GM18526 (cell line): ENCODE measurements around the gene C2CD2.

Experiments used
- POLR2A ChIP-seq: IDR thresholded peaks from 3 replicates; pipeline ENCODE4 v1.6.1; 2011; ENCODE audit not compliant: insufficient read length; ENCODE audit errors: extremely low read depth

The C2CD2 gene

GRCh38 chr21:41918561-41919358 lies 35.1 kb downstream of the C2CD2 start:
- TF ChIP-seq POLR2A = no peak

DNA sequence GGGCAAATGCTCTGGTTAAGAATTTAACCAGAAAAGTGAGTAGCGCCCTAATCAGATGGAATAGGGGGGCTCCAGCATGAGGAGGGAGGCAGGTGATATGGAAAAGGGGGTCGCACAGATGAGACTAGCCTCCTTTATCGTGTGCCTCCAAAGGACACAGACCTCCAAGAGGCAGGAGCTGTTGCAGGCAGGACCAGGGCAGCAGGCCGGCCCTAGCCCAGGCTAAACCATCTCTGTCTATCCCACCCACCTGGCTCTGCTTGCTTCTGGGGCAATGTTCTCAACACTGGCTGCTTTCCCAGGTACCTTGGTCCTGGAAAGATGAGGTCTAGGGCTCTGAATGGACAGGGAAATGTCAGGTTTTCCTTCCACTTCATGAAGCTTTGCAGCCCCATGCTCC lies 36.3 kb downstream of the C2CD2 start:
- no peak for TF ChIP-seq POLR2A

- no peak for TF ChIP-seq POLR2A
Observed at GRCh38 chr21:41916888-41917433, 36.9 kb downstream of the C2CD2 start.

DNA sequence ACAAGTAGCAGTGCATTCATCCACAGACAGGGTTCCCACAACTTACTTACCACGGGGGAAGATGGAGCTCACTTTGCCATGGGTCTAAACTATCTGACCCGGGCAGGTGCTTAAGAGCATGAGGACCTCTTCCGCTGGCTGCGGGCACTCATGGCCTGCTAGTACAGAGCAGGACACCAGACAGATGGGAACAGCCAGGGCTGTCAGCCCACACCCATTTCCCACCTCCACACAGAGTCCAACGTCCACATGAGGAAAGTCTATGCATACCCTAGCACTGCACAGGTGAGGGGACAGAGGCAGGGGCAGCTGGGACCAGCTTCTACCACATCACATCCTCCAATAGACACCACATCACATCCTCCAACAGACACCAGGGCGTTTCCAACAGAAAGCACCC lies 38.9 kb downstream of the C2CD2 start:
- no peak for TF ChIP-seq POLR2A

DNA sequence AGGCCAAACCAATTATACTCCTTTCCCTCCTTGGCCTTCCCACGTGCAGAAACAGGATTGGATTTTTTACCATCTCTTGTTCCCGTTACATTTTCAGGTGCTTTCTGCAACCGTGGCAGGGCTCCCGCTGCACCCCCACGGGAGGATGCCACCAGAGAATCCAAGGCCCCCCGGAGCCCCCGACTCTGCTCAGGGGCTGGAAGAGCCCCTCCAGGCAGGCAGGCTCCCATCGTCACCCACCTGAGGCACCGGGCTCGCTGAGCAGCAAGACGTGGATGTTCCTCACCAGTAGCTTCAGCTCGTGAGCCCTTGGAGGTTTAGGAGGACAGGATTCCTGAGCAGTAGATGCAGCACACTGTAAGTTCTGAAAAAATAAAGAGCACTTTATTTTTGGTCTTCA lies 39.5 kb downstream of the C2CD2 start:
- TF ChIP-seq POLR2A = no peak

- no peak for TF ChIP-seq POLR2A
Observed at GRCh38 chr21:41913230-41913629, 40.6 kb downstream of the C2CD2 start.

DNA sequence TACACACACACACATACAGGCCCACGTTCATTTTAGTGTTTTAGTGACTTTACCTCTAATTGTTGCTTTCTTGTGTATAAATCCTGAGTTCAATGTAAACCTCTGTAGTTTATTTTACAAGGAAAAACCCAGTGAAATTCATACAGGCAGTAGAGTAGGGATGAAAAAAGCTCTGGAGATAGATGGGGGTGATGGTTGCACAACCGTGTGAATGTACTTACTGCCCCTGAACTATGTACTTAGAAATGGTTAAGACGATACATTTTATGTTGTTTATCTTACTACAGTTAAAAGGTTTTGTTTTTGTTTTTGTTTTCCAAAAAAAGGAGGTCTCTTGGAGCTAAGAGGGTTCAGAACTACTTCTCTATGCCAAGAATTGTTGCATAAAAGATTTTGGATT lies 45.0 kb downstream of the C2CD2 start:
- no peak for TF ChIP-seq POLR2A

GRCh38 chr21:41907496-41908258 lies 46.1 kb downstream of the C2CD2 start:
- no peak for TF ChIP-seq POLR2A

DNA sequence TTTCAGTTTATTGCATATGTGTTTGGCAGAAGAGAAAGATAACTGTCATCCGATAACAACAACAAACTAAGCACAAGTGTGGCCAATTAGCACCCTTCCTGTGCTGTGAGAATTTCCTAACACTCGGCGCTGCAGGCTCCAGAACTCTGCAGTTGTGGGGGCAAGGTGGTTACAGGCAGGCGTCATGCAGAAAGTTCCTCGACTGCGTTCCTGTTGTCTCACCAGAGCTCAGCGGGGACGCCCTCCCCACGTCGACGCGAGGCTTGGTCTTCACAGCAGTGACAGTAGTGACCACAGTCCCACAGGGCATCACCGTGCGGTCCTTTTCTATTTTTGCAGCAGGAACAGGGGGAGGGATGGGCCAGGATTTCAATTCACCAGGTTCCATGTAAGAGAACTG lies 47.0 kb downstream of the C2CD2 start:
- TF ChIP-seq POLR2A = no peak

GRCh38 chr21:41903559-41904351 lies 50.1 kb downstream of the C2CD2 start:
- no peak for TF ChIP-seq POLR2A

GRCh38 chr21:41902946-41903345 lies 50.9 kb downstream of the C2CD2 start:
- no peak for TF ChIP-seq POLR2A

DNA sequence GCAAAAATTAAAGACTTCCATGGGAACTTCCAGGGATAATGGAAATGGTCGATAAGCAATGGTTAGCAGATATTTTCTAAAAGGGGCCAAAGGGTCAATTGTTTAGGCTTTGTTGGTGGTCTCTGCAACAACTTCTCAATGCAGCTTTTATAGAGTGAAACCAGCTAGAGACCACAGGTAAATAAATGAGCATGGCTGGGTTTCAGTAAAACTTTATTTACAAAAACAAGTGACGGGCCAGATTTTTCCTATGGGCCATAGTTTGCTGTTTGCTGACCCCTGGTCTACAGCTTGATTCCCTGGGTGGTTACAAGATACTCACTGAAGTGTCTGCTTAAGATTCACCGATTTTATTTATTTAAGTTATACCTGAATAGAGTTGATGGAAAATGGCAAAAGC lies 52.0 kb downstream of the C2CD2 start:
- TF ChIP-seq POLR2A = no peak

DNA sequence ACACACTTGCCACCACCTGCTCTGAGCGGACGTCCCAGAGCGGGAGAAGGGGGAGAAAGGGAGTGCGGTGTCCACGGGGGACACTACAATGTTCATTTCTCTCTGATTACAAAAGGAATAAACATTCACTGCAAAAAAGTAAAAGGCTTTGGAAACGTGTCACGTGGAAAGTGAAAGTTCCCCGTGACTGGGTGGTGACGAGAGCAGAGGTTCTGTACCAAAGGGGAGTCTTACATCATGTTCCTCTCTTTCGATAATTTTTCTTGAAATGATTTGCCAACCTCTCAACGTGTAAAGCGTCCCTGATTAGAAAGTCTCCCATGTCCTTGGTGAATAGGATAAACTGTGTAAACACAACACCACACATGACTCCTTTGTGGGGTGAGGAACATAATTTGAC lies 52.7 kb downstream of the C2CD2 start:
- no peak for TF ChIP-seq POLR2A

GRCh38 chr21:41900401-41900800 lies 53.4 kb downstream of the C2CD2 start:
- no peak for TF ChIP-seq POLR2A

DNA sequence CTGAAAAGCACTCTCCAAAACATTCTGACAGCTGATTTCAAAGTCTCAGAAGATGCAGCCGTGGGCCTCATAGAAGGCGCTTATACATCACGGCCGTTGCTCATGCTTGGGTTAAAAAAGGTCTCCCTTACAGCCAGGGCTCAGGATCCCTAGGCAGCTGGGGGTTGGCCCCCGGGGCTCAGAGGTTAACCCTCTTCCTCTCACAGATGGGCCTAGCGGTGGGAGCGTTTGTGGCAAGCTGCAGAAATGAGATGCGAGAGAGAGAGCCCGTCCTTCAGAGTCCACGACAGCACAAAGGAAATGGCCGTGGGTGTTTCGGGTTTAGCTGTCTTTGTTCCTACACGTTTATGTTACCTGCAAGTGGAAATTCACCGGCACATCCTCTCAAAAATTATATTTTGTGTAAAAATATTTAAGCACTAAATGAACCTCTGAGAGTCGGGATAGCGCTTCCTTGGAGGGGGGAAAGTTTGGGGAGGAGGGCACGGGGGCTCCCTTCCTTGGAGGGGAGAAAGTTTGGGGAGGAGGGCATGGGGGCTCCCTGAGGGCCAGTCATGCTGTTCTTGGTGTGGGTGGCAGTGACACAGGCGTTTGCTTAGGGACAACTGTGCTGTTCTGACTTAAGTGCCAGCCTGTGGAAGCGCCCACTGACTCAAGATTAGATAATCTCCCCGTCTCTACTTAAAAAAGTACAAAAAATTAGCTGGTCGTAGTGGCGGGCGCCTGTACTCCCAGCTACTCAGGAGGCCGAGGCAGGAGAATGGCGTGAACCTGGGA lies 54.2 kb downstream of the C2CD2 start:
- no peak for TF ChIP-seq POLR2A
